Choroid plexus epithelial cell (primary cell): ENCODE measurements around the gene KTN1.

ENCODE experiments used
- DNase-seq: peaks from one replicate; pipeline ENCODE4 v3.0.0-alpha.2; 2010; ENCODE audit warnings: low read depth
- H3K4me3 ChIP-seq: 2 replicates; pipeline ENCODE4 v1.5.1; 2011; ENCODE audit warnings: low read depth, mild to moderate bottlenecking, control low read depth, low read length, moderate library complexity
- CTCF ChIP-seq: conservative IDR thresholded peaks from 2 replicates; pipeline ENCODE4 v1.5.1; 2011; ENCODE audit warnings: low read depth, mild to moderate bottlenecking, control low read depth, inconsistent platforms, low read length, moderate library complexity

KTN1 gene

GRCh38 chr14:55621391-55621790 is 41.4 kb downstream of the KTN1 start:
- H3K4me3 ChIP-seq: no peak overlapping the region
- DNase-seq: no peak
- TF ChIP-seq CTCF: no peak

DNA sequence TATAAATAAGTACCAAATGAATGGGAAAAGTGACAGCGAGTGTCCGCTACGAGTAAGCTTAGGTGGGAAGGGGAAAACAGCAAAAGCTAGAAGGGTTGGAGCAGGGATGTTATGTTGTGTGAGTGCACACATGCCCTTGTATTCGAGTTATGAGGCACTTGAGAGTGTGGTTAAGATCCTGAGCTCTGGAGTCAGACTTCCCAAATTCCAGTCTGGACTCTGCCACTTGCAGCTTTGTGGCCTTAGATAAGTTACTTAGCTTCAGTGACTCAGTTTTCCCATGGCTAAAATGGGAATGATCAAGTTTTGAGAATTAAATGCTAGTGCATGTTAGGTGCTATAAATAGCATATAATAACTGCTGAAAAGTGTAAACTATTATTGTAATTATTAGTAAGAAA is 44.9 kb downstream of the KTN1 start:
- no peak for TF ChIP-seq CTCF
- H3K4me3 ChIP-seq: no peak overlapping the region
- DNase-seq: no peak

GRCh38 chr14:55625481-55625880 is 45.5 kb downstream of the KTN1 start:
- H3K4me3 ChIP-seq: no peak overlapping the region
- TF ChIP-seq CTCF: no peak
- DNase-seq: no peak

- peak; percentile 13 for DNase-seq
- no peak overlapping the region for H3K4me3 ChIP-seq
- TF ChIP-seq CTCF: no peak
Measured at GRCh38 chr14:55626131-55626530, 46.1 kb downstream of the KTN1 start.

DNA sequence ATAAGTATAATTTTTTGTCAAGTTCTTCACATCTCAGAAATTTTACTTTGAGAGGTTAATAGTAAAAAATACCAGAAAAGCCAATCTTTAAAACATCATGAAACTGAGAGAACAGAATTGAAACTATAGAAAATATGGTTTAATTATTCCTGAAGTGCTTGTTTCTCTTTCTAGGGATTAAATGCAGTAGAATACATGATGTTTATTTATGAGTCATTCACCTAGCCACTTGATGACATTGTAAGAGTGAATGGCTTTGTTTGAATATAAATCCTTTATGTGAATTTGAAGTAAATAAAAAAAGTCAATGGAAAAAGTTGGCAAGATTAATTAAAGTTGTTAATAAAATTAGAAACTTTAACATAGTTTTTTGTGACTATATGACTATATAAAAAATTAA is 48.4 kb downstream of the KTN1 start:
- no peak for DNase-seq
- H3K4me3 ChIP-seq: no peak overlapping the region
- TF ChIP-seq CTCF: no peak

- TF ChIP-seq CTCF: no peak
Measured at GRCh38 chr14:55638665-55639064, 58.7 kb downstream of the KTN1 start.

GRCh38 chr14:55641290-55641689 is 61.3 kb downstream of the KTN1 start:
- DNase-seq: no peak
- TF ChIP-seq CTCF: no peak
- no peak overlapping the region for H3K4me3 ChIP-seq

More at GRCh38 chr14:55638665-55639064, 58.7 kb downstream of the KTN1 start:
- DNase-seq: no peak
- H3K4me3 ChIP-seq: no peak overlapping the region
